Smooth muscle cell (in vitro differentiated cells): Measurements from ENCODE around the gene WDR6. TPM values are rescaled to one million over a fixed set of nuclear protein-coding genes. Genes with fewer than 3 reads are reported as not detected.

Experiments used
- DNase-seq: peaks from one replicate; lab custom pipeline; 2025; ENCODE audit not compliant: unreplicated experiment; lab: John Stamatoyannopoulos, UW
- H2AFZ ChIP-seq: fragments of 200-600 bp; sonication (generic); 2 replicates; pipeline ENCODE4 v1.6.0; 2016; ENCODE audit warnings: antibody characterized with exemption, low read depth, mild to moderate bottlenecking
- H3F3A ChIP-seq: fragments of 200-600 bp; sonication (generic); 2 replicates; pipeline ENCODE4 v1.6.0; 2017; ENCODE audit warnings: antibody characterized with exemption, low read depth
- H3K27ac ChIP-seq: fragments of 200-600 bp; sonication (generic); 2 replicates; pipeline ENCODE4 v1.5.1; 2016; ENCODE audit warnings: low read depth, mild to moderate bottlenecking
- H3K27me3 ChIP-seq: fragments of 200-600 bp; sonication (generic); 2 replicates; pipeline ENCODE4 v1.6.1; 2016; ENCODE audit warnings: low read depth, mild to moderate bottlenecking
- H3K36me3 ChIP-seq: fragments of 200-600 bp; sonication (generic); 2 replicates; pipeline ENCODE4 v1.5.1; 2016; ENCODE audit warnings: low read depth
- H3K4me1 ChIP-seq: fragments of 200-600 bp; sonication (generic); 2 replicates; pipeline ENCODE4 v1.5.1; 2016; ENCODE audit warnings: low read depth
- H3K4me2 ChIP-seq: fragments of 200-600 bp; sonication (generic); 2 replicates; pipeline ENCODE4 v1.6.0; 2016; ENCODE audit warnings: mild to moderate bottlenecking
- H3K4me3 ChIP-seq: fragments of 200-600 bp; sonication (generic); 2 replicates; pipeline ENCODE4 v1.5.1; 2016; ENCODE audit warnings: mild to moderate bottlenecking
- H3K79me2 ChIP-seq: fragments of 200-600 bp; sonication (generic); 2 replicates; pipeline ENCODE4 v1.6.0; 2016; ENCODE audit warnings: low read depth, mild to moderate bottlenecking
- H3K9ac ChIP-seq: fragments of 200-600 bp; sonication (generic); 2 replicates; pipeline ENCODE4 v1.6.0; 2016; ENCODE audit warnings: low read depth
- H3K9me3 ChIP-seq: fragments of 200-600 bp; sonication (generic); replicated peaks from 2 replicates; pipeline ENCODE4 v1.5.1; 2016; ENCODE audit warnings: low read depth
- H4K20me1 ChIP-seq: fragments of 200-600 bp; sonication (generic); 2 replicates; pipeline ENCODE4 v1.6.0; 2016; ENCODE audit warnings: low read depth
- WGBS: methylation state at CpG from one replicate; pipeline ENCODE4 v1.1.7; 2016; ENCODE audit warnings: low lambda C conversion rate; 5-methylcytosine and 5-hydroxymethylcytosine counted together
- polyA plus RNA-seq: library from polyadenylated mRNA; unstranded; fragments of >200 nt; fragmentation: Nextera tagmentation; extraction: Ambion mirVana; gene quantifications from 2 replicates; pipeline ENCODE4 v1.2.1, GENCODE V29; 2016
- total RNA-seq: library from RNA; depleted of rRNA; stranded (reverse); fragments of >200 nt; gene quantifications from 2 replicates; pipeline ENCODE4 v1.2.3, GENCODE V29; 2014
- TF ChIP-seq, protein P1 (sequence below): fragments of 200-600 bp; sonication (generic); IDR thresholded peaks from 2 replicates; pipeline ENCODE4 v1.5.1; 2017; ENCODE audit warnings: borderline replicate concordance, mild to moderate bottlenecking, antibody characterized with exemption; ENCODE audit not compliant: insufficient read depth, poor library complexity, severe bottlenecking

Gene WDR6
- total and polyA plus RNA-seq, 2 experiments from 2014 or later, result 61.8 to 86.8 TPM

DNA sequence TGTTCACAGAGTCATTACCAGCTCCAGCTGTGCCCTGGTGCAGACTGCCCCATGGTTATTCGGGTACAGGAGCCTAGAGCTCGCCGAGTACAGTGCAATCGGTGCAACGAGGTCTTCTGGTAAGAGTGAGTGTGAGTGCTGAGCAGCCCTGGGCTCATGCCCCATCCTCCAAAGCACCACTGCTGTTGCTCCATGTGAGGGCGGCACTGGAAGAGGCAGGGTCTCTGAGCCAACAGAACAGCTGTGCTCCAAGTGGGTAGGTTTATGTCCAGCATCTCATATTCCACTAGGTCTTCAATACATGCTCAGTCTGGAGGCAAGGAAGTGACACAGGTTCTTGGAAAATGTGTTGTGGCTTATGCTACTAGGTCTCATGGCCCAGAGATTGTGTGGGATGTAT lies 36.6 kb upstream of the WDR6 start:
- Histone ChIP-seq H3K4me2 (no peak overlapping the region), H2AFZ (no peak overlapping the region), H3K27ac (no peak overlapping the region), H3K36me3 (peaks cover 16% of the 10 kb centered on the region), H3K4me1 (no peaks in the 10 kb centered on the region), H3K79me2 (no peaks in the 10 kb centered on the region), H3F3A (no peaks in the 10 kb centered on the region), H3K9ac (no peak overlapping the region), H4K20me1 (peaks cover 17% of the 10 kb centered on the region), H3K4me3 (no peak overlapping the region), H3K9me3 (no peaks in the 10 kb centered on the region), H3K27me3 (no peaks in the 10 kb centered on the region)
- TF ChIP-seq, protein P1, sequence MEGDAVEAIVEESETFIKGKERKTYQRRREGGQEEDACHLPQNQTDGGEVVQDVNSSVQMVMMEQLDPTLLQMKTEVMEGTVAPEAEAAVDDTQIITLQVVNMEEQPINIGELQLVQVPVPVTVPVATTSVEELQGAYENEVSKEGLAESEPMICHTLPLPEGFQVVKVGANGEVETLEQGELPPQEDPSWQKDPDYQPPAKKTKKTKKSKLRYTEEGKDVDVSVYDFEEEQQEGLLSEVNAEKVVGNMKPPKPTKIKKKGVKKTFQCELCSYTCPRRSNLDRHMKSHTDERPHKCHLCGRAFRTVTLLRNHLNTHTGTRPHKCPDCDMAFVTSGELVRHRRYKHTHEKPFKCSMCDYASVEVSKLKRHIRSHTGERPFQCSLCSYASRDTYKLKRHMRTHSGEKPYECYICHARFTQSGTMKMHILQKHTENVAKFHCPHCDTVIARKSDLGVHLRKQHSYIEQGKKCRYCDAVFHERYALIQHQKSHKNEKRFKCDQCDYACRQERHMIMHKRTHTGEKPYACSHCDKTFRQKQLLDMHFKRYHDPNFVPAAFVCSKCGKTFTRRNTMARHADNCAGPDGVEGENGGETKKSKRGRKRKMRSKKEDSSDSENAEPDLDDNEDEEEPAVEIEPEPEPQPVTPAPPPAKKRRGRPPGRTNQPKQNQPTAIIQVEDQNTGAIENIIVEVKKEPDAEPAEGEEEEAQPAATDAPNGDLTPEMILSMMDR, result no peak
- DNase-seq, result no peak
- 97% methylated on average over 6 of the region's 6 CpGs for WGBS

DNA sequence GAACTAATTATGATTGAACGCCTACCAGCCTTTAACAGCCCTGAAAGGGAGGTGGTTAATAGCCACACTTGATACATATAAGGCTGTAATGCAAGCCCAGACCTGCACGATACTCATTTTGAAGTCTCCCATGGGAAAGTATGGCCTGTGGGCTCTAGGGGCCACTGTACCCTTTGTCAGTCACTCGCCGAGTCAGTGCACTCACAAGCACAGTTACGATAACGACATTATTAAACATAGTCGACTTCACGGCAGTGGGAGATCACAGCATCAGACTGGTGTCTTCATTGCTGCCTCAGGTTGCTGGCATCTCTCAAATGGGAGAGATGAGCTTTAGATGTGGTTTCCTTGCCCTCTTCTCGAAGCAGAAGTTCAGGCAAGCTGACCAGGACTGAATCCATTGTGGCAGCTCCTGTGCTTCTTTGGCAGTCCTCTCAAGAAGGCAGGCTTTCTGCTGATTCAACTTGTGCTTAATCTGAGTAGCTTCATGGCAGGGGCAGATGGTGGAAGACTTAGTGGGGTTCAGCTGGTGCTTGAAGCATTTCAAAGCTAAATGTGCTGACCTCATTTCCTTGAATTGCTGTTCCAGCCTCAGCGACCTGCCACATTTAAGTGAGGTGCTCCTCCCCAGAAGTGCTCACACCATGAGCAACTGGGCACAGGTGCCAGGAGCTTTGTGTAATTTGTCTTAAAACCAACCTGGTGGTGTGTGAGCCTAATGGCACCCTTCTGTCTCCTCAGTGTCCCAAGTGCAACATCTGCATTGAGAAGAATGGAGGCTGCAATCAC lies 32.9 kb upstream of the WDR6 start:
- Histone ChIP-seq H3K4me2 (no peak overlapping the region), H3K9ac (no peak overlapping the region), H3K27me3 (no peaks in the 10 kb centered on the region), H3F3A (no peaks in the 10 kb centered on the region), H3K4me3 (no peak overlapping the region), H3K79me2 (no peaks in the 10 kb centered on the region), H3K27ac (no peak overlapping the region), H3K4me1 (no peaks in the 10 kb centered on the region), H2AFZ (no peak overlapping the region), H4K20me1 (no peaks in the 10 kb centered on the region), H3K36me3 (peaks cover 16% of the 10 kb centered on the region), H3K9me3 (no peaks in the 10 kb centered on the region)
- TF ChIP-seq, protein P1, result no peak
- 91% methylated on average over 10 of the region's 10 CpGs for WGBS
- no peak for DNase-seq

DNA sequence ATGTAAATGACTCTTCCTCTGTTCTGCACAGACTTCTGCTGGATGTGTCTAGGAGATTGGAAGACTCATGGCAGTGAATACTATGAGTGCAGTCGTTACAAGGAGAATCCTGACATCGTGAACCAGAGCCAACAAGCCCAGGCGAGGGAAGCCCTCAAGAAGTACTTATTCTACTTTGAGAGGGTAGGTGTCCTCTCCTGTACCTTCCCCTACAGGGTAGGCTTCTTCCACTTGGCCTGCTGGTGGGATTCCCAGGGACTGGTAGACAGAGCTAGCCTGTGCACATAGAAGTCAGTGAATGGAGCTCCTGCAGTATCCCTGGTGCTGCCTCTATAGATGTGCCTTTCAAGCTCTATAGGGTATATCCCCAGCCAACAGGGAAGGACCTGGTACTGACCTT lies 27.7 kb upstream of the WDR6 start:
- no peak for DNase-seq
- Histone ChIP-seq H3K9me3 (no peaks in the 10 kb centered on the region), H3K4me3 (no peak overlapping the region), H3K27ac (no peak overlapping the region), H3K36me3 (no peaks in the 10 kb centered on the region), H4K20me1 (no peaks in the 10 kb centered on the region), H3K9ac (no peak overlapping the region), H2AFZ (no peak overlapping the region), H3F3A (no peaks in the 10 kb centered on the region), H3K4me2 (no peak overlapping the region), H3K27me3 (no peaks in the 10 kb centered on the region), H3K4me1 (no peaks in the 10 kb centered on the region), H3K79me2 (no peaks in the 10 kb centered on the region)
- WGBS, result 96% methylated on average over 3 of the region's 3 CpGs
- TF ChIP-seq, protein P1, result no peak

DNA sequence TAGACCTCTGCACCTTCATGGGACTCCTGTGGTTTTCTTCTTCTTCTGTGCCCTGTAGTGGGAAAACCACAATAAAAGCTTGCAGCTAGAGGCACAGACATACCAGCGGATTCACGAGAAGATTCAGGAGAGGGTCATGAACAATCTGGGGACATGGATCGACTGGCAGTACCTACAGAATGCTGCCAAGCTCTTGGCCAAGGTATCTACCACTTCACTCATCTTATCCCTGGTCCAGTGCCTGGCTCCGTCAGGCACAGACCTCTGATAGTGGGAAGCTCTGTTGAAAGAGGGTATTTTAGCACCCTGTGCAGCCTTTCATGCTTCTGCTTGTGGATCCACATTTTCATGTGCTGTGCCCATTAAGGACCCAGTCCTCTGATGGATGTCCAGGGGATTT lies 26.9 kb upstream of the WDR6 start:
- Histone ChIP-seq H3K27ac (no peak overlapping the region), H3K27me3 (no peaks in the 10 kb centered on the region), H3F3A (no peaks in the 10 kb centered on the region), H2AFZ (no peak overlapping the region), H3K4me2 (no peak overlapping the region), H3K36me3 (no peaks in the 10 kb centered on the region), H3K9ac (no peak overlapping the region), H3K4me3 (no peak overlapping the region), H3K4me1 (no peaks in the 10 kb centered on the region), H3K79me2 (no peaks in the 10 kb centered on the region), H3K9me3 (no peaks in the 10 kb centered on the region), H4K20me1 (no peaks in the 10 kb centered on the region)
- 96% methylated on average over 4 of the region's 4 CpGs for WGBS
- TF ChIP-seq, protein P1, result no peak
- no peak for DNase-seq
